HEK293 (cell line): ENCODE measurements around the gene TRIM65.

Source experiments
- GLI4 ChIP-seq: fragments of 450-650 bp; formaldehyde crosslinking; IDR thresholded peaks from 2 replicates; pipeline ENCODE4 v1.5.1; 2016; ENCODE audit warnings: missing biosample characterization, missing genetic modification characterization
- RBAK ChIP-seq: fragments of 450-650 bp; formaldehyde crosslinking; IDR thresholded peaks from 2 replicates; pipeline ENCODE4 v1.5.1; 2016; ENCODE audit warnings: missing biosample characterization, missing genetic modification characterization
- ZNF19 ChIP-seq: fragments of 450-650 bp; formaldehyde crosslinking; IDR thresholded peaks from 2 replicates; pipeline ENCODE4; 2016; ENCODE audit warnings: missing biosample characterization, missing genetic modification characterization, low read depth
- ZNF350 ChIP-seq: fragments of 450-650 bp; formaldehyde crosslinking; IDR thresholded peaks from 2 replicates; pipeline ENCODE4 v1.5.0; 2017; ENCODE audit warnings: missing biosample characterization, mild to moderate bottlenecking, missing genetic modification characterization
- ZNF416 ChIP-seq: fragments of 450-650 bp; formaldehyde crosslinking; IDR thresholded peaks from 2 replicates; pipeline ENCODE4 v1.5.1; 2016; ENCODE audit warnings: missing biosample characterization, missing genetic modification characterization
- ZNF558 ChIP-seq: fragments of 450-650 bp; formaldehyde crosslinking; IDR thresholded peaks from 2 replicates; pipeline ENCODE4 v1.5.1; 2016; ENCODE audit warnings: missing biosample characterization, missing genetic modification characterization
- TF ChIP-seq, protein P1 (sequence below): fragments of 450-650 bp; formaldehyde crosslinking; IDR thresholded peaks from 2 replicates; pipeline ENCODE4 v1.5.1; 2016; ENCODE audit warnings: missing biosample characterization, missing genetic modification characterization

DNA sequence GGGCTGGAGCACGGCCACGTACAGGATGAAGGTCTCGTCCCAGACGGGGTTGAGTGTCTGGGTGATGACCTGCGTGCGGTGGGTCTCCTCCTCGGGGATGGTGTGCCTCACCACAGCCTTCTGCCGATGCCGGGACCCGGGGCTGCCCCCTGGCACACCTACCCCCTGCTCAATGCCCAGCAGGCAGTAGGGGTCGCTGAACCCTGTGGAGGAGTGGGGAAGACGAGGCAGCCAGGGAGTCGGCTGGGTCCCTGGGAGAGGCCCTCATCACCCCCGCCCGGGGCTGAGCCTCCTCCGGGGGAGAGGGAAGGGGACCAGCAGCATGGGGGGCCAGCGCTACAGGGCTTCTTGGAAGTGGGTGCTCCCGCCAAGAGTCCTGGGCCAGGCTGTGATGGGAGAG lies 54.3 kb downstream of the TRIM65 start:
- no peak for TF ChIP-seq ZNF19
- TF ChIP-seq ZNF558: no peak
- no peak for TF ChIP-seq ZNF350 (tag by site-specific recombination)
- TF ChIP-seq, protein P1, sequence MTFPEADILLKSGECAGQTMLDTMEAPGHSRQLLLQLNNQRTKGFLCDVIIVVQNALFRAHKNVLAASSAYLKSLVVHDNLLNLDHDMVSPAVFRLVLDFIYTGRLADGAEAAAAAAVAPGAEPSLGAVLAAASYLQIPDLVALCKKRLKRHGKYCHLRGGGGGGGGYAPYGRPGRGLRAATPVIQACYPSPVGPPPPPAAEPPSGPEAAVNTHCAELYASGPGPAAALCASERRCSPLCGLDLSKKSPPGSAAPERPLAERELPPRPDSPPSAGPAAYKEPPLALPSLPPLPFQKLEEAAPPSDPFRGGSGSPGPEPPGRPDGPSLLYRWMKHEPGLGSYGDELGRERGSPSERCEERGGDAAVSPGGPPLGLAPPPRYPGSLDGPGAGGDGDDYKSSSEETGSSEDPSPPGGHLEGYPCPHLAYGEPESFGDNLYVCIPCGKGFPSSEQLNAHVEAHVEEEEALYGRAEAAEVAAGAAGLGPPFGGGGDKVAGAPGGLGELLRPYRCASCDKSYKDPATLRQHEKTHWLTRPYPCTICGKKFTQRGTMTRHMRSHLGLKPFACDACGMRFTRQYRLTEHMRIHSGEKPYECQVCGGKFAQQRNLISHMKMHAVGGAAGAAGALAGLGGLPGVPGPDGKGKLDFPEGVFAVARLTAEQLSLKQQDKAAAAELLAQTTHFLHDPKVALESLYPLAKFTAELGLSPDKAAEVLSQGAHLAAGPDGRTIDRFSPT: no peak
- no peak for TF ChIP-seq RBAK (tag by site-specific recombination)
- TF ChIP-seq GLI4 (tag by site-specific recombination): no peak
- TF ChIP-seq ZNF416 (tag by site-specific recombination): no peak
